Measurements from ENCODE around the gene RAD51B.

- TF ChIP-seq CTCF (optimal IDR thresholded peaks at IDR 0.05 in 1 of 3, IDR thresholded peaks at IDR 0.05 in 1 of 3, conservative IDR thresholded peaks at IDR 0.05 in 1 of 3; ENCODE audit: extremely low read depth in 1 of 3, insufficient read depth in 2 of 3, low read length in 3 of 3) (no peak), EZH2 (IDR thresholded peaks at IDR 0.05; ENCODE audit: low read length) (no peak)
These were observed 840.9 kb downstream of the RAD51B start for GRCh38 chr14:68660495-68660894.

Measured in keratinocyte (primary cell).